K562 (cell line): ENCODE data around the gene GNAI3. TPM values are rescaled to one million over a fixed set of nuclear protein-coding genes. Genes with fewer than 3 reads are reported as not detected.

Experiments
- BCLAF1 ChIP-seq, 2 experiments: fragments of 450-650 bp in 1 of 2; IDR thresholded peaks; 2 replicates each; pipeline ENCODE4 v1.6.1; 2011 to 2017; ENCODE audit warnings: low read depth in 2 of 2, antibody characterized with exemption in 1 of 2, borderline replicate concordance in 1 of 2, low read length in 1 of 2, mild to moderate bottlenecking in 1 of 2, mixed read lengths in 1 of 2; ENCODE audit not compliant: control insufficient read depth in 1 of 2
- GTF2B ChIP-seq: IDR thresholded peaks from 2 replicates; pipeline ENCODE4 v1.6.1; 2011; ENCODE audit not compliant: insufficient read length; ENCODE audit errors: extremely low read depth
- ID3 ChIP-seq, 2 experiments: fragments of 250-450 bp in 1 of 2; fragments of 450-650 bp in 1 of 2; sonication (Bioruptor Pico) in 1 of 2; IDR thresholded peaks; 2 replicates each; pipeline versions ENCODE4 v1.6.1 to v1.8.0; 2016 to 2021; ENCODE audit warnings: mild to moderate bottlenecking in 2 of 2, moderate library complexity in 2 of 2, missing compliant biosample characterization in 1 of 2, missing genetic modification characterization in 1 of 2
- ILF3 ChIP-seq: fragments of 450-650 bp; IDR thresholded peaks from 2 replicates; pipeline ENCODE4 v1.6.1; 2018; ENCODE audit warnings: antibody characterized with exemption, mild to moderate bottlenecking, moderate library complexity, borderline replicate concordance
- MAZ ChIP-seq, 2 experiments: fragments of 450-650 bp in 1 of 2; sonication (generic) in 1 of 2; formaldehyde crosslinking; IDR thresholded peaks in 1 of 2; conservative IDR thresholded peaks in 1 of 2; 2 replicates each; pipeline versions ENCODE4 v1.4.0 to v1.5.0; 2020; ENCODE audit warnings: mild to moderate bottlenecking in 1 of 2, missing genetic modification reagents in 1 of 2
- POLR2AphosphoS2 ChIP-seq: IDR thresholded peaks from 2 replicates; pipeline ENCODE4 v1.6.1; 2012; ENCODE audit warnings: low read length, improper control_type of control experiment
- POLR2G ChIP-seq: fragments of 200-400 bp; formaldehyde crosslinking; IDR thresholded peaks from 2 replicates; pipeline ENCODE4 v1.6.1; 2017; ENCODE audit warnings: low read depth, mild to moderate bottlenecking, antibody characterized with exemption, low read length, moderate library complexity
- RERE ChIP-seq: sonication (generic); formaldehyde crosslinking; IDR thresholded peaks from 2 replicates; pipeline ENCODE4 v1.8.0; 2023; ENCODE audit warnings: missing genetic modification reagents, mild to moderate bottlenecking, borderline replicate concordance
- SMAD4 ChIP-seq: fragments of 250-450 bp; sonication (Bioruptor Pico); conservative IDR thresholded peaks from 2 replicates; pipeline ENCODE4 v1.8.0; 2021; ENCODE audit warnings: inconsistent platforms, mild to moderate bottlenecking, moderate library complexity
- XRCC4 ChIP-seq: IDR thresholded peaks from one replicate; pipeline ENCODE4 v1.6.1; 2011; ENCODE audit not compliant: insufficient read depth, insufficient read length; ENCODE audit errors: extremely low read depth
- ZBTB1 ChIP-seq: sonication (generic); formaldehyde crosslinking; IDR thresholded peaks from 2 replicates; pipeline ENCODE4 v1.8.1; 2023; ENCODE audit warnings: missing genetic modification reagents, low read depth, mild to moderate bottlenecking, borderline replicate concordance
- ZNF277 ChIP-seq: fragments of 250-450 bp; sonication (Bioruptor Pico); IDR thresholded peaks from 2 replicates; pipeline ENCODE4 v1.8.0; 2022; ENCODE audit warnings: inconsistent platforms, mild to moderate bottlenecking, moderate library complexity, borderline replicate concordance
- ZNF431 ChIP-seq: sonication (generic); formaldehyde crosslinking; IDR thresholded peaks from 2 replicates; pipeline ENCODE4 v1.8.0; 2022; ENCODE audit warnings: mild to moderate bottlenecking, missing genetic modification reagents
- polyA plus RNA-seq, 8 experiments: library from polyadenylated mRNA; depleted of rRNA in 4 of 8; stranded (reverse) in 5 of 8; unstranded in 3 of 8; fragments of >200 nt; fragmentation: Nextera tagmentation in 2 of 8; fragmentation: Illumina TruSeq in 1 of 8; extraction: Ambion mirVana in 2 of 8; extraction: Trizol in 1 of 8; gene quantifications; 2 replicates each; pipeline versions ENCODE4 v1.2.1 to v1.2.3, GENCODE V29; 2011 to 2014; ENCODE audit warnings: inconsistent platforms in 1 of 8, missing spikeins in 1 of 8
- total RNA-seq, 7 experiments: library from RNA; depleted of rRNA in 6 of 7; stranded (reverse); fragments of >200 nt in 6 of 7; fragmentation: Illumina TruSeq in 2 of 7; extraction: Trizol in 2 of 7; gene quantifications; 2 replicates each; pipeline versions ENCODE4 v1.2.1 to v1.2.3, GENCODE V29; 2011 to 2021; ENCODE audit warnings: low replicate concordance in 1 of 7

GNAI3 gene
- total and polyA plus RNA-seq, 9 of the 15 experiments (the other 6 are each of a cell fraction or from before 2014, with no cell fraction given), result 6.3 to 13.2 (median 8.9) TPM

- TF ChIP-seq RERE (CRISPR knock-in tag), result no peak
- peak; percentile 87 for TF ChIP-seq POLR2G
- TF ChIP-seq GTF2B, result no peak
- TF ChIP-seq SMAD4 (CRISPR knock-in tag), result peak; percentile 54
- no peak for TF ChIP-seq ILF3
- TF ChIP-seq ZBTB1 (CRISPR knock-in tag), result no peak
- no peak for TF ChIP-seq ID3 (CRISPR knock-in tag; IDR thresholded peaks at IDR 0.05)
- TF ChIP-seq ID3 (tag; IDR thresholded peaks at IDR 0.05), result no peak; the same call in 1 of the 2 replicates
- TF ChIP-seq MAZ (CRISPR knock-in tag; conservative IDR thresholded peaks at IDR 0.05 in 1 of 2, IDR thresholded peaks at IDR 0.05 in 1 of 2), result peak; percentile 84 to 95
- TF ChIP-seq ZNF277 (CRISPR knock-in tag), result no peak
- no peak for TF ChIP-seq BCLAF1 (IDR thresholded peaks at IDR 0.05; ENCODE audit: borderline replicate concordance in 1 of 2, control insufficient read depth in 1 of 2, low read depth in 2 of 2, low read length in 1 of 2)
- no peak for TF ChIP-seq POLR2AphosphoS2
- no peak for TF ChIP-seq XRCC4
- TF ChIP-seq ZNF431, result peak; percentile 76
Observed at GRCh38 chr1:109655615-109656519, 107.5 kb downstream of the GNAI3 start, which contains the start of gene GSTM4 (continued).
